ENCODE data around the gene CLEC7A. TPM values are rescaled to one million over a fixed set of nuclear protein-coding genes. Genes with fewer than 3 reads are reported as not detected.

The CLEC7A gene
- total RNA-seq, 1 donor from 2014 or later = not detected

GRCh38 chr12:10068644-10069043, 61.4 kb downstream of the CLEC7A start:
- no peaks in the 10 kb centered on the region for H3K36me3 Mint-ChIP-seq (ENCODE audit: unreplicated experiment)
- no peak overlapping the region for H3K4me3 Mint-ChIP-seq (ENCODE audit: unreplicated experiment)
- no peak overlapping the region for H3K27ac Mint-ChIP-seq (ENCODE audit: unreplicated experiment)
- TF ChIP-seq, protein P1, sequence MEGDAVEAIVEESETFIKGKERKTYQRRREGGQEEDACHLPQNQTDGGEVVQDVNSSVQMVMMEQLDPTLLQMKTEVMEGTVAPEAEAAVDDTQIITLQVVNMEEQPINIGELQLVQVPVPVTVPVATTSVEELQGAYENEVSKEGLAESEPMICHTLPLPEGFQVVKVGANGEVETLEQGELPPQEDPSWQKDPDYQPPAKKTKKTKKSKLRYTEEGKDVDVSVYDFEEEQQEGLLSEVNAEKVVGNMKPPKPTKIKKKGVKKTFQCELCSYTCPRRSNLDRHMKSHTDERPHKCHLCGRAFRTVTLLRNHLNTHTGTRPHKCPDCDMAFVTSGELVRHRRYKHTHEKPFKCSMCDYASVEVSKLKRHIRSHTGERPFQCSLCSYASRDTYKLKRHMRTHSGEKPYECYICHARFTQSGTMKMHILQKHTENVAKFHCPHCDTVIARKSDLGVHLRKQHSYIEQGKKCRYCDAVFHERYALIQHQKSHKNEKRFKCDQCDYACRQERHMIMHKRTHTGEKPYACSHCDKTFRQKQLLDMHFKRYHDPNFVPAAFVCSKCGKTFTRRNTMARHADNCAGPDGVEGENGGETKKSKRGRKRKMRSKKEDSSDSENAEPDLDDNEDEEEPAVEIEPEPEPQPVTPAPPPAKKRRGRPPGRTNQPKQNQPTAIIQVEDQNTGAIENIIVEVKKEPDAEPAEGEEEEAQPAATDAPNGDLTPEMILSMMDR (IDR thresholded peaks at IDR 0.05) = no peak
- no peaks in the 10 kb centered on the region for H3K27me3 Mint-ChIP-seq (ENCODE audit: unreplicated experiment)
- no peaks in the 10 kb centered on the region for H3K9me3 Mint-ChIP-seq (ENCODE audit: unreplicated experiment)
- no peak for DNase-seq (ENCODE audit: extremely low spot score, unreplicated experiment)
- no peaks in the 10 kb centered on the region for H3K4me1 Mint-ChIP-seq (ENCODE audit: unreplicated experiment)

- Mint-ChIP-seq H3K36me3 (ENCODE audit: unreplicated experiment) (no peaks in the 10 kb centered on the region), H3K27ac (ENCODE audit: unreplicated experiment) (no peak overlapping the region), H3K4me1 (ENCODE audit: unreplicated experiment) (no peaks in the 10 kb centered on the region), H3K4me3 (ENCODE audit: unreplicated experiment) (no peak overlapping the region), H3K27me3 (ENCODE audit: unreplicated experiment) (no peaks in the 10 kb centered on the region), H3K9me3 (ENCODE audit: unreplicated experiment) (no peaks in the 10 kb centered on the region)
- TF ChIP-seq, protein P1 (IDR thresholded peaks at IDR 0.05) = no peak
- no peak for DNase-seq (ENCODE audit: extremely low spot score, unreplicated experiment)
Measured at GRCh38 chr12:10067942-10068341, 62.1 kb downstream of the CLEC7A start.

DNA sequence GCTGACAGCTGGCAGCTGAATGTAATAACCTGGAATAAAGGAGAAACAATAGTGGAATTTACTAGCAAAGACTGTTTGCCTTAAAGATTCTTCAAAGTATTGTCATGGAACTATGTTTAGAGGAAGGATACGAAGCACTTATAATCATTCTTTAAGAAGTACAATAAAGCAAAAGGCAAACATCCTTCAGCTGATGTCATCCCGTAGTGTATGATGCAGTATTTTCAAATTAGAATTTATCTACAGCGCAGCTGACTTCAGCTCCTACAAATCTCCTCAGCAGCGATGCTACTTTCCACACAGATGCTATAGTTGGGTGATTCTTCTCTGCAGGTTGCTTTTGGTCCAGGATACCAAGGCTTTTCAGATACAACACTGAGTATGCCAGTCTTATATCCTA, 62.7 kb downstream of the CLEC7A start:
- TF ChIP-seq, protein P1 (IDR thresholded peaks at IDR 0.05) = no peak
- no peaks in the 10 kb centered on the region for H3K36me3 Mint-ChIP-seq (ENCODE audit: unreplicated experiment)
- no peaks in the 10 kb centered on the region for H3K4me1 Mint-ChIP-seq (ENCODE audit: unreplicated experiment)
- no peak for DNase-seq (ENCODE audit: extremely low spot score, unreplicated experiment)
- H3K27me3 Mint-ChIP-seq (ENCODE audit: unreplicated experiment) = no peaks in the 10 kb centered on the region
- no peaks in the 10 kb centered on the region for H3K9me3 Mint-ChIP-seq (ENCODE audit: unreplicated experiment)
- H3K27ac Mint-ChIP-seq (ENCODE audit: unreplicated experiment) = no peak overlapping the region
- H3K4me3 Mint-ChIP-seq (ENCODE audit: unreplicated experiment) = no peak overlapping the region

Other genes with a start within 250 kb of the CLEC7A start
- not detected in 2 replicates for gene KLRF2, start 248.7 kb downstream of the CLEC7A start, total RNA-seq
- gene CLEC2A, start 197.8 kb downstream of the CLEC7A start, total RNA-seq = not detected in 2 replicates
- gene CLEC12A, start 158.8 kb downstream of the CLEC7A start, total RNA-seq = not detected in 2 replicates
- gene CLEC1B, start 131.1 kb downstream of the CLEC7A start, total RNA-seq = not detected in 2 replicates
- gene CLEC12B, start 119.6 kb downstream of the CLEC7A start, total RNA-seq = not detected in 2 replicates
- not detected in 2 replicates for gene CLEC9A, start 99.5 kb downstream of the CLEC7A start, total RNA-seq
- gene CLEC1A, start 31.2 kb downstream of the CLEC7A start, total RNA-seq = not detected in 2 replicates
- gene OLR1, start 41.9 kb upstream of the CLEC7A start, total RNA-seq = not detected in 2 replicates
- not detected in 2 replicates for gene TMEM52B, start 48.8 kb upstream of the CLEC7A start, total RNA-seq
- gene GABARAPL1, start 82.7 kb upstream of the CLEC7A start, total RNA-seq = 72.3 and 74.7 TPM in 2 replicates
- 0.03 and 0.37 TPM in 2 replicates for gene KLRD1, start 177.7 kb upstream of the CLEC7A start, total RNA-seq

All from osteocyte (in vitro differentiated cells).